HEK293 (cell line): ENCODE measurements around the gene APOE.

ENCODE experiments used
- CTCF ChIP-seq: fragments of 450-650 bp; formaldehyde crosslinking; IDR thresholded peaks from 2 replicates; pipeline ENCODE4 v1.5.1; 2016; ENCODE audit warnings: missing biosample characterization, missing genetic modification characterization
- FEZF1 ChIP-seq: fragments of 450-650 bp; formaldehyde crosslinking; IDR thresholded peaks from 2 replicates; pipeline ENCODE4 v1.5.1; 2016; ENCODE audit warnings: missing biosample characterization, missing genetic modification characterization
- ZBTB8A ChIP-seq: fragments of 450-650 bp; formaldehyde crosslinking; IDR thresholded peaks from 2 replicates; pipeline ENCODE4 v1.5.1; 2016; ENCODE audit warnings: missing biosample characterization, missing genetic modification characterization
- ZNF48 ChIP-seq: fragments of 450-650 bp; formaldehyde crosslinking; IDR thresholded peaks from 2 replicates; pipeline ENCODE4 v1.5.1; 2016; ENCODE audit warnings: missing biosample characterization, missing genetic modification characterization
- ZNF558 ChIP-seq: fragments of 450-650 bp; formaldehyde crosslinking; IDR thresholded peaks from 2 replicates; pipeline ENCODE4 v1.5.1; 2016; ENCODE audit warnings: missing biosample characterization, missing genetic modification characterization
- ZNF561 ChIP-seq: fragments of 450-650 bp; IDR thresholded peaks from 2 replicates; pipeline ENCODE4 v1.5.1; 2018; ENCODE audit warnings: missing biosample characterization, missing genetic modification characterization, borderline replicate concordance
- TF ChIP-seq, protein P1 (sequence below): fragments of 450-650 bp; formaldehyde crosslinking; IDR thresholded peaks from 2 replicates; pipeline ENCODE4 v1.5.1; 2016; ENCODE audit warnings: missing biosample characterization, missing genetic modification characterization

- TF ChIP-seq CTCF (tag by site-specific recombination) (no peak), FEZF1 (tag by site-specific recombination) (no peak), ZBTB8A (tag by site-specific recombination) (no peak), ZNF561 (tag by site-specific recombination) (no peak), ZNF558 (tag by site-specific recombination) (no peak), ZNF48 (tag by site-specific recombination) (no peak)
- TF ChIP-seq, protein P1, sequence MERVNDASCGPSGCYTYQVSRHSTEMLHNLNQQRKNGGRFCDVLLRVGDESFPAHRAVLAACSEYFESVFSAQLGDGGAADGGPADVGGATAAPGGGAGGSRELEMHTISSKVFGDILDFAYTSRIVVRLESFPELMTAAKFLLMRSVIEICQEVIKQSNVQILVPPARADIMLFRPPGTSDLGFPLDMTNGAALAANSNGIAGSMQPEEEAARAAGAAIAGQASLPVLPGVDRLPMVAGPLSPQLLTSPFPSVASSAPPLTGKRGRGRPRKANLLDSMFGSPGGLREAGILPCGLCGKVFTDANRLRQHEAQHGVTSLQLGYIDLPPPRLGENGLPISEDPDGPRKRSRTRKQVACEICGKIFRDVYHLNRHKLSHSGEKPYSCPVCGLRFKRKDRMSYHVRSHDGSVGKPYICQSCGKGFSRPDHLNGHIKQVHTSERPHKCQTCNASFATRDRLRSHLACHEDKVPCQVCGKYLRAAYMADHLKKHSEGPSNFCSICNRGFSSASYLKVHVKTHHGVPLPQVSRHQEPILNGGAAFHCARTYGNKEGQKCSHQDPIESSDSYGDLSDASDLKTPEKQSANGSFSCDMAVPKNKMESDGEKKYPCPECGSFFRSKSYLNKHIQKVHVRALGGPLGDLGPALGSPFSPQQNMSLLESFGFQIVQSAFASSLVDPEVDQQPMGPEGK (tag by site-specific recombination) = no peak
These were observed 36.5 kb downstream of the APOE start, which contains the start of gene APOC4 for GRCh38 chr19:44942067-44942571.
